RPMI7951 (cell line): ENCODE measurements around the gene KCNIP4. TPM values are rescaled to one million over a fixed set of nuclear protein-coding genes. Genes with fewer than 3 reads are reported as not detected.
"Not testable (repeated sequence)": the region's sequence is repeated elsewhere in the genome, so short reads cannot be mapped to it uniquely, and the experiment has no call there.

Experiments used
- DNase-seq: peaks from one replicate; pipeline ENCODE4 v3.0.0-alpha.2; 2012; ENCODE audit warnings: low read depth
- total RNA-seq: library from RNA; depleted of rRNA; stranded (reverse); fragments of >200 nt; shearing (Covaris generic); gene quantifications from 2 replicates; pipeline ENCODE4 v1.2.3, GENCODE V29; 2014

The KCNIP4 gene
- total RNA-seq, 1 experiment from 2014 or later, result not detected

DNA sequence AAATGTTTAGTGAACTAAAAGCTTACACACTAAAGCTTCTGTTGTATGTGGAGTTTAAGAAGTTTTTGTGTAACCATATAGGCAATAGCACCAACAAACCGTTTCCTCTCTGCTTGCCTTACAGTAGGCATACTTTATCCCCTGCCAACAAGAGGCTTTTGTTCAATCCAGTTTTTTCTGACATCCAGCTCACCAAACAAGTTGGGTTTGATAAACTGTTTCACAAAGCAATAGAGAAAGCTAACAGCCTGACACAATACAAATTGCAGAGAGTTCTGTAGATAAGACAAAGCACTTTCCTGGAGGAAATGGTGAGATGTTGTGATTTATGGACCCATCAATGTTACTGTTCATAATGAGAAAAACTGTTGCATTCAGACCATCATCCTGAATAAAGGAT lies 1194.5 kb downstream of the KCNIP4 start:
- peak; percentile 9 for DNase-seq

DNA sequence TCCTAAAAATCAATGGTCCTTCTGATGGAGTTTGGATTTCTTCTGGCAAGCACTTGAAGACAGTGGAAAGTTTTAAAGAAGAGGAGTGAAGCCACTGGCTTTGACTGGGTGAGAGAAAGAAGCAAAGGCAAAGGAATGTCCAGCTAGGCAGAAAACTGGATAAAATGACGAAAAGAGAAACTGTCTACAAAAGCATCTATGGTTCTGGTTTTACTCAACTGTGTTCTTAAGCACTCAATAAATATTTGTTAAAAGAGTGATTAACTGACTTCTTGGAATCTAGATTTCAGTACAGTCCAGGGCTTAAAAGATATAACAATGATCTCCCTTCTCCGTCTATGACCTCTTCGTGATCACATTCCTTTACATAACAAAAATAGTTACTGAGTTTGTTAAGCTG lies 1195.9 kb downstream of the KCNIP4 start:
- no peak for DNase-seq

GRCh38 chr4:20746000-20746399 lies 1202.6 kb downstream of the KCNIP4 start:
- DNase-seq, result not testable (repeated sequence)

DNA sequence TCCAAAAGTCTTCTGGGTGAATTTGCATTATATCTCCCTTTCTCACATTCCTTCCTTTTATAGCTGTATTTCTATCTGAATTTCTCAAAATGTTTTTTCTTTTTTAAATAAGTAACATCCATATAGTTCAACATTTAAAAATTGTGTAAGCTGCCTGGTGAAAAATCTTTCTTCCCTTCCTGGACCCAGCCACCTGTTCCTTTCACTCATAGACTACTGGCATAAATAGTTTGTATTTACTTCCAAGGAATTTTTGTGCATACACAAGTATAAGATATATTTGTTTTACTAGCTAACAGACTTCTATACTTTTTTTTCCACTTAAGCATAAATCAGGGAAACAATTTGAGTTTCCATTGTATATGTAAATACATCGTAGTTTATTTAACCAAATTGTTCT lies 1212.6 kb downstream of the KCNIP4 start:
- DNase-seq, result no peak

DNA sequence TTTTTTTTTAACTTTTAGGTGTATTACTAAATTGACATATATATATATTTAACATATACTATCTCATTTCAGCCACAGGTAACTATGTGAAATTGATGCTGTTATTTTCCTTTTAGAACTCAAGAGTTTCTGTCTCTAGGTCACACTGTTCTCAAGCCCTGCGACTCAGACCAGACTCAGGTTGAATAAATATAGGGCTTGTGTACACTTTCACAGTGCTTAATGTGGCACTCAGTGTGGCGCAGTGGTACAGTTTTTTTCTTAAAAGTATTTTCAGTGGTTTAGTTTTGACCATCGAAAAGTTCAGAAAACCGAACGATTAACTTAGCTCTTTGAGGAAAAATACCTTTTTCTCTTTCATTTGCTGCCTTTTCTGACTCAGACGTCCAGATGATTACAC lies 1223.7 kb downstream of the KCNIP4 start:
- DNase-seq, result no peak

- no peak for DNase-seq
These were observed 1225.1 kb downstream of the KCNIP4 start for GRCh38 chr4:20723463-20723862.

DNA sequence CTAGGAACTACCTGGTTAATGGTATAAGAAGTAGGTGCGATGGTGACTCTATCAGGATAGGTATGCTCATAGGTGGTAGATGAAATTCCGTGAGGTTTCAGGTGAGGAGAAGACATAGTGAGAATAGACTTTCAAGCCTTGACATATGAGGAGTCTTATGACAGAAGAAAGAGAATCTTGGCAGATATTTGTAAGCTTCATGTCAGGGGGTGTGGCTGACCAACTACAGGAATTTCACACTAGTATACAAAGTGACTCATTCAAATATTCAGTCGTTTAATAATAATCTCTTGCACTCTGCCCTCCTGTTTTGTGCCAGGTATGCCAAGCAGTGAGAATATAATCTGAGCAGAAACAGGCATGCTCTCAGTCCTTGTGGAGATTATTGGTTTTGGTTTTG lies 1225.6 kb downstream of the KCNIP4 start:
- DNase-seq, result no peak

GRCh38 chr4:20711335-20711734 lies 1237.2 kb downstream of the KCNIP4 start:
- DNase-seq, result no peak

- DNase-seq, result peak; percentile 92
These were observed 1248.4 kb downstream of the KCNIP4 start, which contains the start of gene PACRGL for GRCh38 chr4:20700007-20700761. Gene PACRGL, plus strand, starts transcription at chr4:20700458. Its CDS starts 4,024 bp downstream, at chr4:20704482.

DNA sequence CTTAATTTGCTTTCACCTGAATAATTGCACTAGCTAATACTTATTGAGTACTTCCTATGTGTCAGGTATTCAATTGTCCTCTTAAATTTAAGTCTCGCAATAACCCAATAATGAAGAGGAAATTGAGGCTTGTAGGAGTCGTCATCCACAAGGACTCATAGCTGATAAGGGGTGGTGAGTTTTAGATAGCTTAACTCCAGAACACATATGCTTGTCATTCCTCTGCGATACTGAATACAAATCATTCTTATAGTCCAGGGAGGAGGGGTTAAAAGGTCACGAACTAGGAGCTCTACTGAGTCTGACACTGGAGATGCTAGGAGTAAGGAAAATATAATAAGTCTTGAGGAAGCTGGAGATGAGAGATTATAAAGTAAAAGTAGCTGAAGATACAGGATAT lies 1249.8 kb downstream of the KCNIP4 start:
- no peak for DNase-seq

- no peak for DNase-seq
These were observed 1250.2 kb downstream of the KCNIP4 start for GRCh38 chr4:20698382-20698781.

DNA sequence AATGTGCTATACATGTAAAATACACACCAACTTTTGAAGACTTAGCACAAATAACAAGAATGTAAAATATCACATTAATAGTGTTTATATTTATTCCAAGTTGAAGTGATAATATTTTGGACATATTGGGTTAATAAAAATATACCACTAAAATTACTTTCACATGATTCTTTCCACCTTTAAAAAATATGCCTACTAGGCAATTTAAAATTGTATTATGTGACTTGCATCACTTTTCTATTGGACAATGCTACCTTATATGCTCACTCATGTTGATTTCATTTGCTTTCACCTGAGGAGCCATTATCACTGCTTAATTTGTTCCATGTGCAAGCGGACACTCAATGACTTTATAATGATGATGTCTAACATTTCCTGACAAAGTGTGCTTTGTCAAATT lies 1251.8 kb downstream of the KCNIP4 start:
- DNase-seq, result no peak

DNA sequence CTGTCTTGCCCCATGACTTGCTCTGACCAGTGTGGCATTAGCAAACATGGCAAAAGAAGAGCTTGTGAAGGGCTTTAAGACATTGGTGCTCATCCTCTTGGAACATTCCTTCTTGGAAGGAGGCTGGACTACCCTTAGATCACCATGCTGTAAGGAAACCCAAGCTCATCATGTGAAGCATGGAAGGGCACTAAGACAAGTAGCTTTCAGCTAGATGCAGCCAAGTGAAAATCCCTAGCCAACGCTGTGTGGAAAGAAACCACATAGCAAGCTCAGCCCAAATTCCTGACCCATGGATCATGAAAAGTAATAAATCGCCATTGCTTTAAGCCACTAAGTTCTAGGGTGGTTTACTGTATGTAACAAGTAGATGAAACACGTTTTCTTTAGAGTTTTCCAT lies 1260.7 kb downstream of the KCNIP4 start:
- peak; percentile 58 for DNase-seq

DNA sequence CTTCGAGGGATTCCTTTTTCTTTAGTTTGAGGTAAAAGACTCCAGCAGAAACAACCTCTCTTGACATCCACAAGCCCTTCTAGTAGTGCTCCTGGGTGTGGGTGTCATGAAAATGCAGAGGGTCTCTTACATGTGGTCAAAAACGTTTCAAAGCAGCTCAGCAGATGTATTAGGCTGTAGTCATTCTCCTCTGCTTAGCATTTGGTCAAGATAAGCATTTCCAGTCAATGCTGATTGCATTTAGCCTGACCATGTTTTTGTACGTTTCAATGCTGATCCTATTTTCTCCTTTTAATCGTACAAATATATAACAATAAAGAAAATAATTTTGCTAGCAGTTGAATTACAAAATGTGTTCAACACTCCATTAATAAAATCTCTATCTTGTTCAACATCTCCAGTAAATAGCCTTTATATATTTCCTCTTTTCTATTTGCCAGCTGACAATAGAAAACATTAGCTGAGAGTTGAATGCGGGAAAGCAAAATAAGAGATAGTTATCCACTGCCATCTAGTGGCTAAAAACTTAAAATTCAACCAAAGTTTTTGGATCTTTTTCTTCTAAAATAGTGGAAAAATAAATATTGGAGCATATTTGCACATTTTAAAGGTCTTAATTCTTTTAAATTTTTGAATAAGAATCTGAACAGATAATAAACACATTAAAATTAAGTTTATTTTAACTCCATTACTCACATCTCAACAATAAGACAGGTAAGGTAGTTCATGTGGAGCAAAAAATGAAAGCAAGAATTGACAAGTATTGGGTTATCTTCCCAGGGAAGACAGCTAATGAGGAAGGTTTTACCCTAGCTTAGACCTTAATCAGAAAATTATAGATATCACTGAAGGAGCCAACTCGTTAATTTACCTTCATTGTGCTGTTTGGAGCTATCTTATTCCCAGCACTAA lies 1263.5 kb downstream of the KCNIP4 start:
- DNase-seq, result peak; percentile 23

GRCh38 chr4:20683766-20684165 lies 1264.8 kb downstream of the KCNIP4 start:
- no peak for DNase-seq

GRCh38 chr4:20682853-20683252 lies 1265.7 kb downstream of the KCNIP4 start:
- no peak for DNase-seq

GRCh38 chr4:20681271-20681670 lies 1267.3 kb downstream of the KCNIP4 start:
- DNase-seq, result no peak

DNA sequence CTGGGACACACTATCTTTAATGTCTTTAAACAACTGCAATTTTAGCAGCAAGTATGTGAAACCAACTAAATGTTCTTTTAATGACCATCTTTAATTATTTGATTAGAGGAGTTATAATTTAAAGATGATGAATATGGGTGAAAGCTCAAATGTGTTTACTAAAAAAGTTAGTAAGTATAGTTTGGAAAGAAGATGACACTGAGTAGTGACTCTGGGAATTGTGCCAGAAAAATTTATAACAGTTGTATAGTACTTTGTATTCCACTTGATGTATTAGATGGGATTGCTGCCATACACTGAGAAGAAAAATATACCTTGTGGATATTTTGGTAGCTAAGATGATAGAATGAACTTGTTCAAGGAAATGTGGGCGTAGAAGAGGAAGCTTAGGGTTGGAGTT lies 1267.8 kb downstream of the KCNIP4 start:
- no peak for DNase-seq

- no peak for DNase-seq
These were observed 1268.6 kb downstream of the KCNIP4 start for GRCh38 chr4:20679951-20680350.
